NT2/D1 (cell line): Measurements from ENCODE around the gene TLNRD1.

Source experiments
- DNase-seq: peaks from one replicate; pipeline ENCODE4 v3.0.0-alpha.2; 2011; ENCODE audit warnings: low read depth, low spot score
- H3K27me3 ChIP-seq: 2 replicates; pipeline ENCODE4 v1.6.0; 2011; ENCODE audit warnings: mild to moderate bottlenecking; ENCODE audit not compliant: insufficient read length, insufficient read depth
- H3K36me3 ChIP-seq: 2 replicates; pipeline ENCODE4 v1.6.1; 2011; ENCODE audit warnings: mild to moderate bottlenecking, low read length, mixed read lengths; ENCODE audit not compliant: insufficient read depth, insufficient read length
- H3K4me1 ChIP-seq: 2 replicates; pipeline ENCODE4 v1.5.1; 2011; ENCODE audit not compliant: insufficient read depth, insufficient read length
- H3K4me3 ChIP-seq: 2 replicates; pipeline ENCODE4 v1.5.1; 2011; ENCODE audit warnings: low read depth; ENCODE audit not compliant: insufficient read length
- H3K9ac ChIP-seq: 2 replicates; pipeline ENCODE4 v1.6.0; 2011; ENCODE audit warnings: low read depth; ENCODE audit not compliant: insufficient read length
- H3K9me3 ChIP-seq: 2 replicates; pipeline ENCODE4 v1.5.1; 2011; ENCODE audit warnings: mild to moderate bottlenecking, low read length; ENCODE audit not compliant: insufficient read depth
- SUZ12 ChIP-seq: IDR thresholded peaks from 2 replicates; pipeline ENCODE4 v1.6.1; 2011; ENCODE audit not compliant: insufficient read length, insufficient read depth; ENCODE audit errors: extremely low read depth
- YY1 ChIP-seq: IDR thresholded peaks from 2 replicates; pipeline ENCODE4 v1.6.1; 2011; ENCODE audit not compliant: insufficient read length, insufficient read depth
- ZNF274 ChIP-seq: IDR thresholded peaks from 2 replicates; pipeline ENCODE4 v1.6.1; 2011; ENCODE audit warnings: mild to moderate bottlenecking, low read depth, low read length

The TLNRD1 gene

DNA sequence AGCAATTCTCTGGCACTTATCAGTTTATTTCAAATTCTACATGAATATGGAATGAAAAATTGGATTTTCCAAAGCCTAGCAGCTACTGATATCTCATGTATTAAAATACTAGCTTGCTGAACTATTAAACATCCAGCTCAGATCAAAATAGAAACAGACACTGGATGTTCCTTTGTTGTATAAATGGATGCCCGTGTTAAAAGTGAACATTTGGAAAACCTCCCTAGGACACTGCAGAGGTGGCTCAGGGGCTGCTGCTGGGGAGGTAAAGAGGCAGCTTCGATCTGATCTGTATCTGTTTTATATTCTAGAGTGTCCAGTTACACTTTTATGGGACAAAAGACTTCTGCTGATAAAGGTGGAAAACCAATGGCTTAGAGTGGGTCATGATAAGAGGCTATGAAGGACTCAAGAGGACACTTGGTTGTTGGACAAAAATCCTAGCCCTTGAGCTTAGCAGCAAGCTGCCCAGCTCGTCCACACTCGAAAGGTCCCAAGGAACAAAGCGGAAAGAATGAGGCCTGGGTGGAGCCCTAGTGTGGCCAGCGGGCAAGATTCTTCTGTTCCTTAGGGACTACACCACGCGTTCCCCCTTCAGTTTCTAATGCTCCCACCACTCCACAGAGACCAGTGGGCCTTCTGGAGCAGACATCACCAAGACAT is 21.1 kb upstream of the TLNRD1 start:
- Histone ChIP-seq H3K36me3 (peaks cover 68% of the 10 kb centered on the region), H3K4me3 (no peak overlapping the region), H3K9ac (no peak overlapping the region), H3K4me1 (peaks cover 9% of the 10 kb centered on the region), H3K9me3 (no peaks in the 10 kb centered on the region), H3K27me3 (no peaks in the 10 kb centered on the region)
- TF ChIP-seq ZNF274 (no peak), YY1 (no peak), SUZ12 (no peak)
- DNase-seq: no peak

DNA sequence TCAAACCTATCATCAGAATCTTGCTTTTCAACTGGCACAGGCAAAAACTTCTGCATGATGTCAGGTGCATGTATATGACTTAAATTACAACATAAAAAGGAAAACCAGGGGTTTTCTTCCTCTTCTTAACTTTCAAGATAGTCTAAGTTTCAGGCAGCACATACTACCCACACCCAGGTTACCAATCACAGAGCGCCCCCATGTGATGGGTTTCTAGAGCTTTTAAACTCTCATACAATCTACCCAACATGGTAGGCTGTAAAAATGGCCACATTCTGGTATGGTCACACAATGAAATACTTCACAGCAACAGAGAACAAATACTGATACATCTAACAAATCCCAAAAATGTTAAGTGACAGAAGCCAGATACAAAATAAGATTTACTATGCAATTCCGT is 18.5 kb upstream of the TLNRD1 start:
- no peak for DNase-seq
- no peaks in the 10 kb centered on the region for H3K9me3 ChIP-seq
- peaks cover 3% of the 10 kb centered on the region for H3K4me1 ChIP-seq
- H3K9ac ChIP-seq: no peak overlapping the region
- no peaks in the 10 kb centered on the region for H3K27me3 ChIP-seq
- TF ChIP-seq SUZ12: no peak
- no peak overlapping the region for H3K4me3 ChIP-seq
- H3K36me3 ChIP-seq: peaks cover 62% of the 10 kb centered on the region

DNA sequence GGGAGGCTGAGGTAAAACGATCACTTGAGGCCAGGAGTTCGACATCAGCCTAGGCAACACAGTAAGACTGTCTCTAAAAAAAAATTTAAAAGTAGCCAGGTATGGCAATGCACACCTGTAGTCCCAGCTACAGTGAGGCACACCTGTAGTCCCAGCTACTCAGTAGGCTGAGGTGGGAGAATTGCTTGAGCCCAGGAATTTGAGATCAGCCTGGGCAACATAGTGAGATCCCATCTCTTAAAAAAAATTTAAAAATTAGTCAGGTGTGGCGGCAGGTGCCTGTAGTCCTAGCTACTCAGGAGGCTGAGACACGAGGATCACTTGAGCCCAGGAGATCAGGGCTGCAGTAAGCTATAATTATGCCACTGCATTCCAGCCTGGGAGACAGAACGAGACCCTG is 17.9 kb upstream of the TLNRD1 start:
- Histone ChIP-seq H3K9ac (no peak overlapping the region), H3K27me3 (no peaks in the 10 kb centered on the region), H3K36me3 (peaks cover 59% of the 10 kb centered on the region), H3K4me1 (no peaks in the 10 kb centered on the region), H3K4me3 (no peak overlapping the region), H3K9me3 (no peaks in the 10 kb centered on the region)
- no peak for DNase-seq
- TF ChIP-seq SUZ12 (no peak), YY1 (no peak), ZNF274 (no peak)

DNA sequence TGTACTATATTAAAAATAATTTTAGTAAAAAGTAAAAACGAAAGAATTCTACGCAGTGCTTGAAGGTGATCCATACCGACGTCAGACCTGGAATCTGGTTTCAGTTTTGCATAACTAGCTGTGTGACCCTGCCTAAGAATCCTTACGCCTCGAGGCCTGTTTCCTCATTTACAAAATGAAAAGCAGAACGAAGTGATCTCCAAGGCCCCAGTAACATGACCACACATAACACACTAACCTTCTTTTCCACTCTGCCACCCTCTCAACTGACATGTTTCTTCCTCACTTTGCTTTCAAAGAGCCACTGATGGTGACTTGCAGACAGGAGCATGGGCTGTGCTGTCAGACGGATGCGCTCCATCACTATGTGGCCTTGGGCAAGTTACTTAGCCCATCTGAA is 15.9 kb upstream of the TLNRD1 start:
- DNase-seq: no peak
- Histone ChIP-seq H3K9ac (no peak overlapping the region), H3K36me3 (peaks cover 42% of the 10 kb centered on the region)

DNA sequence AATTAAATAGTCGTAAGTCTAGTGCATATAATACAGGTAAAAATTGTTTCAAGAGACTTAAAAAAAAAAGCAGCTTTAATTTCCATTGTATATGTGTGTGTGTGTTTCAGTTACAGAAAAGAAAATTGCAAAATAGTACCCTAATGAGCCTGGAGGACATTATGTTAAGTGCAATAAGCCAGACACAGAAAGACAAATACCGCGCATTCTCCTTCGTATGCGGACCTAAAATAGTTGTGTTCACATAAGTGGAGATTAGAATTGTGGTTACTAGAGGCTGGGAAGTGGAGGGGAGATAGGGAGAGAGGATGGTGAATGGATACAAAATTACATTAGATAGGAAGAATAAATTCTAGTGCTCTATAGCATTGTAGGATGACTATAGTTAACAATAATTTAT is 14.7 kb upstream of the TLNRD1 start:
- H3K4me3 ChIP-seq: no peak overlapping the region

More for the DNA sequence above, 15.9 kb upstream of the TLNRD1 start:
- H3K27me3 ChIP-seq: no peaks in the 10 kb centered on the region
- no peak for TF ChIP-seq SUZ12
- TF ChIP-seq YY1: no peak
- no peak for TF ChIP-seq ZNF274
- no peaks in the 10 kb centered on the region for H3K9me3 ChIP-seq
- H3K4me3 ChIP-seq: no peak overlapping the region
- no peaks in the 10 kb centered on the region for H3K4me1 ChIP-seq

DNA sequence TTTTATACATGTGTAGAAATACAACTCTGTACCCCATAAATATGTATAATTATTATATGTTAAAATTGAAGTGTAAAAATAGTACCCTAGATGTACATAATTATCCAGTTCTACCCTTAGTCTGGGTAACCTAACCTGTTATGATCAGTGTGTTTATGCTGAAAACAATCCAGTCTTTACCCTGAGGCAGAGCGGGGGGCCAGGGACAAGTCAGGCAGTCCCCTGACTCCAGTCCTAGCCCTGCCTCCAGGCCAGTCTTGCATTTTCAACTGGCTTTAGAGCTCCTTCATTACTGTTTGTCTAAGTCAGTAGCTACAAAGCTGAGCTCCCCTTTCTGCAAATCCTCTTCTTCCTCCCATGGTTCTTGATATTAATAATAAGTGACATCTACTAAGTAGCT is 14.2 kb upstream of the TLNRD1 start:
- no peaks in the 10 kb centered on the region for H3K4me1 ChIP-seq
- DNase-seq: no peak
- no peak for TF ChIP-seq YY1
- no peak for TF ChIP-seq ZNF274
- no peak for TF ChIP-seq SUZ12

More for the DNA sequence above, 14.7 kb upstream of the TLNRD1 start:
- Histone ChIP-seq H3K9me3 (no peaks in the 10 kb centered on the region), H3K4me1 (no peaks in the 10 kb centered on the region), H3K9ac (no peak overlapping the region), H3K36me3 (peaks cover 33% of the 10 kb centered on the region), H3K27me3 (no peaks in the 10 kb centered on the region)
- TF ChIP-seq ZNF274 (no peak), YY1 (no peak), SUZ12 (no peak)
- no peak for DNase-seq

DNA sequence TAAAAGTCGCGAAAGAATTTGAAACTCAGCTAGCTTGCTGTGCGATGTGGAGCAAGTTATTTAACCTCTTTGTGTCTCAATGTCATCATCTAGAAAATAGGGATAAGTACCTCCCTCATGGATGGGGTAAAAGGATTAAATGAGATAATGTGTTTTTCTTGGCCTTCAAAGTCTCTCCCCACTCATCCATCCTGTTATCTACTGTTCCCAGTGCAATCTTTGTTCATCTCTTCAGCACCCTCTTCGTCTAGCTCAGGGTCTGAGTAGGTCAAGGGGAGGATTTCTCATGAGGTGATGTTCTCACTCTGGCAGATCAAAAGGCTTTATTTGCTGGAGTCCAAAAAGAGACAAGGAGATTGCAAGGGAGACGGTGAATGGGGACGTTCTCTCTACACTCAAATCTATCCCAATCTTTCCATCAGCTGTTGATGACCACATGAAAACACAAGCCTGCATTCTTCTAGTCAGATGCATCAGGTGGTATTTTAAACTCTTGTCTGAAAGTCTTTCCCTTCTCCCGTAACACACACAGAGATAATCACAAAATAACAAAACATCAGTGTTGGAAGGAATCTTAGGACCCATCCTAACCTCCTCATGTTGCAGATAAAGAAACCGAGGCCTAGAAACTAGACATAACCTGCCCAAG is 12.5 kb upstream of the TLNRD1 start:
- H3K9me3 ChIP-seq: no peaks in the 10 kb centered on the region
- DNase-seq: no peak
- TF ChIP-seq YY1 (no peak), SUZ12 (no peak), ZNF274 (no peak)
- H3K4me1 ChIP-seq: no peaks in the 10 kb centered on the region
- no peaks in the 10 kb centered on the region for H3K27me3 ChIP-seq
- H3K36me3 ChIP-seq: peaks cover 13% of the 10 kb centered on the region
- H3K9ac ChIP-seq: peak overlapping the region; percentile 92
- peak overlapping the region; percentile 91 for H3K4me3 ChIP-seq

More for the DNA sequence above, 14.2 kb upstream of the TLNRD1 start:
- H3K4me3 ChIP-seq: no peak overlapping the region
- no peaks in the 10 kb centered on the region for H3K27me3 ChIP-seq
- H3K9ac ChIP-seq: no peak overlapping the region
- H3K36me3 ChIP-seq: peaks cover 30% of the 10 kb centered on the region
- H3K9me3 ChIP-seq: no peaks in the 10 kb centered on the region
